H1 (cell line): ENCODE results near the gene SLC6A17. TPM values are rescaled to one million over a fixed set of nuclear protein-coding genes. Genes with fewer than 3 reads are reported as not detected.
A peak's percentile ranks its signal among the peaks of the same experiment; 100 is the strongest.

Experiments
- CTCF ChIA-PET: fragments of 300-600 bp; sonication (Branson Sonifier 250); formaldehyde crosslinking; loops from one replicate; lab custom pipeline; 2021; ENCODE audit not compliant: partially characterized antibody; lab: Charles Lee
- POLR2A ChIA-PET: fragments of 300-600 bp; sonication (Branson Sonifier 250); formaldehyde crosslinking; loops from one replicate; lab custom pipeline; 2021; ENCODE audit warnings: inconsistent platforms; ENCODE audit not compliant: partially characterized antibody; lab: Charles Lee
- DNase-seq, 2 experiments: peaks; one replicate each; pipeline versions ENCODE4 v3.0.0 to v3.0.0-alpha.2; 2010 to 2022; ENCODE audit warnings: low spot score in 2 of 2, low read depth in 1 of 2, mixed read lengths in 1 of 2
- FAIRE-seq: peaks from 2 replicates; lab custom pipeline; 2011; peaks lifted over from hg19 to GRCh38; lab: Jason Lieb, UNC
- H2AFZ ChIP-seq: 2 replicates; pipeline ENCODE4 v1.8.1; 2012; ENCODE audit warnings: low read length, inconsistent platforms
- H2AK5ac ChIP-seq: 2 replicates; pipeline ENCODE4 v1.6.1; 2013; ENCODE audit warnings: low read depth, low read length
- H2BK120ac ChIP-seq: replicated peaks from 2 replicates; pipeline ENCODE3; 2013; ENCODE audit warnings: low read depth, low read length, inconsistent platforms
- H2BK12ac ChIP-seq: 2 replicates; pipeline ENCODE4 v1.6.1; 2013; ENCODE audit warnings: low read depth, low read length
- H2BK15ac ChIP-seq: 2 replicates; pipeline ENCODE4 v1.6.1; 2013; ENCODE audit warnings: low read length
- H2BK20ac ChIP-seq: 2 replicates; pipeline ENCODE4 v1.6.1; 2013; ENCODE audit warnings: low read length
- H2BK5ac ChIP-seq: 2 replicates; pipeline ENCODE4 v1.6.1; 2013; ENCODE audit warnings: low read depth, low read length
- H3K14ac ChIP-seq: 2 replicates; pipeline ENCODE4 v1.6.1; 2013; ENCODE audit warnings: inconsistent platforms; ENCODE audit not compliant: insufficient read length
- H3K18ac ChIP-seq: 2 replicates; pipeline ENCODE4 v1.6.1; 2013; ENCODE audit warnings: low read length; ENCODE audit errors: extremely low read depth
- H3K23ac ChIP-seq: 2 replicates; pipeline ENCODE4 v1.6.1; 2013; ENCODE audit warnings: inconsistent platforms; ENCODE audit not compliant: insufficient read length
- H3K23me2 ChIP-seq: 2 replicates; pipeline ENCODE4 v1.6.1; 2013; ENCODE audit warnings: low read depth, low read length
- H3K27ac ChIP-seq: 2 replicates; pipeline ENCODE4 v1.6.1; 2011; ENCODE audit warnings: low read depth, low read length, inconsistent platforms
- H3K27me3 ChIP-seq, 4 experiments: replicated peaks in 1 of 4; 1 replicate in 1 of 4; 2 replicates in 3 of 4; pipeline versions ENCODE4 v1.6.1 to v1.8.1; 2011 to 2013; ENCODE audit warnings: low read length in 3 of 4, mild to moderate bottlenecking in 3 of 4, inconsistent platforms in 2 of 4, mixed read lengths in 2 of 4, moderate library complexity in 1 of 4; ENCODE audit not compliant: control insufficient read depth in 3 of 4, insufficient read depth in 3 of 4; ENCODE audit errors: extremely low read depth in 1 of 4
- H3K36me3 ChIP-seq, 4 experiments: 2 replicates each; pipeline versions ENCODE4 v1.6.1 to v1.8.1; 2011 to 2013; ENCODE audit warnings: mild to moderate bottlenecking in 4 of 4, low read length in 3 of 4, moderate library complexity in 2 of 4, control low read depth in 1 of 4, inconsistent platforms in 1 of 4; ENCODE audit not compliant: insufficient read depth in 4 of 4, control insufficient read depth in 2 of 4
- H3K4ac ChIP-seq: replicated peaks from 2 replicates; pipeline ENCODE3; 2013; ENCODE audit warnings: low read length, low read depth, mixed read lengths, inconsistent platforms; ENCODE audit not compliant: insufficient read length
- H3K4me1 ChIP-seq, 4 experiments: replicated peaks in 1 of 4; 1 replicate in 1 of 4; 2 replicates in 3 of 4; pipeline versions ENCODE4 v1.6.1 to v1.8.1; 2011 to 2013; ENCODE audit warnings: low read length in 3 of 4, inconsistent platforms in 2 of 4, mixed read lengths in 1 of 4; ENCODE audit not compliant: insufficient read depth in 4 of 4, control insufficient read depth in 3 of 4
- H3K4me2 ChIP-seq, 2 experiments: 2 replicates each; pipeline versions ENCODE4 v1.6.1 to v1.8.1; 2011 to 2013; ENCODE audit warnings: low read depth in 2 of 2, low read length in 2 of 2, control low read depth in 1 of 2, inconsistent platforms in 1 of 2, mild to moderate bottlenecking in 1 of 2; ENCODE audit not compliant: insufficient read depth in 1 of 2
- H3K4me3 ChIP-seq, 4 experiments: fragments of 200-600, 300-600 bp in 1 of 4; sonication (generic), shearing (Covaris generic), sonication (Bioruptor Twin) in 1 of 4; 2 replicates each; pipeline versions ENCODE4 v1.5.1 to v1.8.1; 2011 to 2016; ENCODE audit warnings: low read length in 4 of 4, low read depth in 3 of 4, control low read depth in 2 of 4, inconsistent platforms in 2 of 4, mild to moderate bottlenecking in 2 of 4, mixed read lengths in 1 of 4, moderate library complexity in 1 of 4; ENCODE audit not compliant: insufficient read depth in 2 of 4; ENCODE audit errors: extremely low read depth in 1 of 4
- H3K56ac ChIP-seq: replicated peaks from 2 replicates; pipeline ENCODE3; 2013; ENCODE audit warnings: low read depth, mild to moderate bottlenecking, mixed read lengths, low read length, inconsistent platforms; ENCODE audit not compliant: insufficient read length
- H3K79me1 ChIP-seq: 2 replicates; pipeline ENCODE4 v1.6.1; 2013; ENCODE audit warnings: low read depth, low read length, control low read depth
- H3K79me2 ChIP-seq, 2 experiments: 2 replicates each; pipeline versions ENCODE4 v1.6.1 to v1.8.1; 2012 to 2013; ENCODE audit warnings: low read length in 2 of 2, mild to moderate bottlenecking in 2 of 2, inconsistent platforms in 1 of 2; ENCODE audit not compliant: insufficient read depth in 2 of 2, control insufficient read depth in 1 of 2
- H3K9ac ChIP-seq, 4 experiments: replicated peaks in 1 of 4; 1 replicate in 1 of 4; 2 replicates in 3 of 4; pipeline versions ENCODE4 v1.6.1 to v1.8.1; 2011 to 2013; ENCODE audit warnings: low read depth in 3 of 4, low read length in 3 of 4, control low read depth in 2 of 4, mild to moderate bottlenecking in 2 of 4, moderate library complexity in 2 of 4, inconsistent platforms in 1 of 4; ENCODE audit errors: extremely low read depth in 1 of 4
- H3K9me3 ChIP-seq, 2 experiments: 2 replicates each; pipeline versions ENCODE4 v1.6.1 to v1.8.1; 2012 to 2013; ENCODE audit warnings: mild to moderate bottlenecking in 2 of 2, moderate library complexity in 2 of 2, control low read depth in 1 of 2, inconsistent platforms in 1 of 2, low read depth in 1 of 2, low read length in 1 of 2, mixed read lengths in 1 of 2; ENCODE audit not compliant: insufficient read depth in 2 of 2
- H4K20me1 ChIP-seq, 2 experiments: replicated peaks in 1 of 2; 2 replicates each; pipeline versions ENCODE3 to v1.8.1; 2011 to 2013; ENCODE audit warnings: inconsistent platforms in 2 of 2, low read length in 2 of 2, mild to moderate bottlenecking in 1 of 2; ENCODE audit not compliant: insufficient read depth in 2 of 2, control insufficient read depth in 1 of 2
- H4K5ac ChIP-seq: 2 replicates; pipeline ENCODE4 v1.6.1; 2013; ENCODE audit warnings: low read length, low read depth, mixed read lengths, inconsistent platforms; ENCODE audit not compliant: insufficient read length
- H4K8ac ChIP-seq: 2 replicates; pipeline ENCODE4 v1.8.0; 2013; ENCODE audit warnings: mild to moderate bottlenecking, moderate library complexity, low read length, inconsistent platforms; ENCODE audit not compliant: insufficient read depth; ENCODE audit errors: extremely low read depth
- H4K91ac ChIP-seq: replicated peaks from 2 replicates; pipeline ENCODE3; 2013; ENCODE audit warnings: low read length, mixed read lengths, inconsistent platforms; ENCODE audit not compliant: insufficient read length
- BCL11A ChIP-seq, 2 experiments: IDR thresholded peaks; one replicate each; pipeline ENCODE4 v1.6.1; 2011; ENCODE audit warnings: low read depth in 2 of 2, low read length in 2 of 2, mild to moderate bottlenecking in 2 of 2
- CBX5 ChIP-seq: fragments of 300-800, 300-1000 bp; sonication (generic); IDR thresholded peaks from 2 replicates; pipeline ENCODE4 v1.7.1; 2016; ENCODE audit warnings: antibody characterized with exemption, low read length, low read depth
- EP300 ChIP-seq, 2 experiments: IDR thresholded peaks; 1 replicate in 1 of 2; 2 replicates in 1 of 2; pipeline ENCODE4 v1.6.1; 2011 to 2012; ENCODE audit warnings: low read depth in 2 of 2, low read length in 2 of 2, mild to moderate bottlenecking in 2 of 2, borderline replicate concordance in 1 of 2, inconsistent platforms in 1 of 2, moderate library complexity in 1 of 2
- EZH2 ChIP-seq: fragments of 200-600 bp; sonication (generic); IDR thresholded peaks from 2 replicates; pipeline ENCODE4 v1.7.1; 2012; ENCODE audit warnings: low read depth, mild to moderate bottlenecking, moderate library complexity, low read length, inconsistent platforms; ENCODE audit not compliant: severe bottlenecking
- MAFK ChIP-seq: IDR thresholded peaks from 2 replicates; pipeline ENCODE4 v1.6.1; 2012; ENCODE audit warnings: low read depth, mild to moderate bottlenecking, improper control_type of control experiment, low read length
- POLR2AphosphoS5 ChIP-seq: IDR thresholded peaks from 2 replicates; pipeline ENCODE4 v1.6.1; 2011; ENCODE audit warnings: low read depth, low read length
- SAP30 ChIP-seq: fragments of 300-600 bp; sonication (generic); IDR thresholded peaks from 2 replicates; pipeline ENCODE4 v1.7.1; 2012; ENCODE audit warnings: low read length, moderate library complexity, mild to moderate bottlenecking, inconsistent platforms; ENCODE audit not compliant: insufficient read depth, insufficient replicate concordance
- SIRT6 ChIP-seq: IDR thresholded peaks from one replicate; pipeline ENCODE4 v1.7.1; 2012; ENCODE audit warnings: low read length, inconsistent platforms
- SP2 ChIP-seq: IDR thresholded peaks from 2 replicates; pipeline ENCODE4 v1.6.1; 2012; ENCODE audit warnings: mild to moderate bottlenecking, low read length, inconsistent platforms
- SUZ12 ChIP-seq: fragments of 200-600 bp; sonication (generic); IDR thresholded peaks from 2 replicates; pipeline ENCODE4 v1.6.1; 2012; ENCODE audit warnings: mild to moderate bottlenecking, inconsistent platforms, low read length, moderate library complexity, mixed read lengths
- TAF1 ChIP-seq: IDR thresholded peaks from 2 replicates; pipeline ENCODE4 v1.6.1; 2011; ENCODE audit warnings: mild to moderate bottlenecking, low read depth, low read length
- TBP ChIP-seq: IDR thresholded peaks from 2 replicates; pipeline ENCODE4 v1.6.1; 2011; ENCODE audit warnings: low read depth, low read length, improper control_type of control experiment
- WGBS, 2 experiments: shearing (Covaris generic) in 1 of 2; methylation state at CpG; one replicate each; pipeline versions ENCODE4 v1.1.6 to v1.1.7; 2013 to 2015; ENCODE audit warnings: low lambda C conversion rate in 2 of 2, mixed read lengths in 2 of 2, inconsistent platforms in 1 of 2, low coverage in 1 of 2, missing lambda C conversion rate in 1 of 2; ENCODE audit not compliant: insufficient replicate concordance in 2 of 2, insufficient coverage in 1 of 2, insufficient read length in 1 of 2; ENCODE audit errors: extremely low coverage in 1 of 2, missing lambda C conversion rate in 1 of 2; 5-methylcytosine and 5-hydroxymethylcytosine counted together
- polyA plus RNA-seq, 7 experiments: library from polyadenylated mRNA; depleted of rRNA in 3 of 7; stranded (reverse) in 5 of 7; unstranded in 2 of 7; fragments of >200 nt in 5 of 7; fragments of 200-250 nt in 2 of 7; gene quantifications; 1 replicate in 5 of 7; 2 replicates in 1 of 7; 4 replicates in 1 of 7; pipeline versions ENCODE4 v1.2.1 to v1.2.3, GENCODE V29; 2011 to 2013; ENCODE audit warnings: missing spikeins in 2 of 7, mixed read lengths in 2 of 7
- total RNA-seq: library from RNA; stranded (reverse); fragmentation: NEBNext Ultra II Directional; extraction: Animal tissue kit (Norgen Biotek cat#: 25700); gene quantifications from 2 replicates; pipeline ENCODE4 v1.2.1, GENCODE V29; 2021

Gene SLC6A17
- total and polyA plus RNA-seq, 2 of the 8 experiments (the other 6 are each of a cell fraction or from before 2014, with no cell fraction given): 0.15 to 0.28 TPM

DNA sequence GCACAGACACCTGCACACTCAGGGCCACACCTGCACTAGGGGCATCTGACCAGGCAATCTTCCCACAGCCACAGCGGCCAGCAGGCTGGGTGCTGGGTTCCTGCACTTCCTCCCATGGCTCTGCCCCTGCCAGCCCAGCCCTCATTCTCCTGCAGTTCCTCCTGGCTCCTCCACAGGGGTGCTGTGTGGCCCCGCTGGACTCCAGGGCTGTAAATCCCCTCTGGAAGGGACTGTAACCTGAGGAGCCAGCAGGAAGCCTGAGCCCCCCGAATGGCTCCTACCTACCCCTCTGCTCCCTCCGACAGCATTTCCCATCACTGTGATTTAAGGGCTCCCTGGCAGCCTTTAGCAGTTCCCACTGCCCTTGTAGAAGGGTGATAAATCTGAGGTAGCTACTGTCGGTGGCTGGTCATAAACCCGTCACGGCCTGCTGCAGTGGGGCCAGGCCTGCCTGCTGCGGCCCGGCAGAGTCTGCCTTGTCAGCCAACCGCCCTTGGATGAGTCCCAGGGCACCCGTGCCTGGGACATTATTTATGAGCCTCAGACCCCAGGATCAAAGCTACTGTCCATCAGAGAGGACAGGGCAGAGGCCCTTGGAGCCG, 29.2 kb upstream of the SLC6A17 start:
- no peak overlapping the region for H3K9ac ChIP-seq
- H2BK15ac ChIP-seq: no peak overlapping the region
- DNase-seq (no peak), FAIRE-seq (no peak)
- H2BK20ac ChIP-seq: no peak overlapping the region
- POLR2A ChIA-PET: no interaction called here
- H3K14ac ChIP-seq: no peak overlapping the region
- no peak overlapping the region for H3K23ac ChIP-seq
- H4K8ac ChIP-seq: no peak overlapping the region
- H3K27me3 ChIP-seq: no peaks in the 10 kb centered on the region
- H3K9me3 ChIP-seq: peaks cover 6 to 9% of the 10 kb centered on the region in 2 experiments; a peak in 1 of 4 replicates
- no peaks in the 10 kb centered on the region for H4K20me1 ChIP-seq
- H3K36me3 ChIP-seq: no peaks in the 10 kb centered on the region
- no peak overlapping the region for H4K91ac ChIP-seq
- H3K27ac ChIP-seq: no peak overlapping the region
- WGBS, 2 experiments: 90% methylated on average over 11 of the region's 12 CpGs; no CpG with 5 or more reads in 1 of the 2 experiments
- H2BK120ac ChIP-seq: no peak overlapping the region
- no peak overlapping the region for H2BK12ac ChIP-seq
- CTCF ChIA-PET: interaction anchor here (0.8 to 9.0 kb wide), 6 partner anchors 9 to 192 kb away, joined by 3 to 126 read pairs (median 4); no protein-coding TSS in a partner anchor
- H2BK5ac ChIP-seq: no peak overlapping the region
- H3K79me2 ChIP-seq: no peaks in the 10 kb centered on the region
- peaks cover 3% of the 10 kb centered on the region; the same call in 1 of the 2 replicates for H3K23me2 ChIP-seq
- TF ChIP-seq SUZ12 (no peak), EP300 (IDR thresholded peaks at IDR 0.05; ENCODE audit: borderline replicate concordance in 1 of 2, low read depth in 2 of 2, low read length in 2 of 2) (no peak), TBP (no peak), SIRT6 (no peak), BCL11A (IDR thresholded peaks at IDR 0.05; ENCODE audit: low read depth in 2 of 2, low read length in 2 of 2) (no peak), SP2 (no peak), POLR2AphosphoS5 (no peak), TAF1 (no peak), CBX5 (no peak), EZH2 (no peak), SAP30 (no peak), MAFK (no peak)
- no peak overlapping the region for H3K4me2 ChIP-seq
- H3K56ac ChIP-seq: no peak overlapping the region
- no peak overlapping the region for H2AFZ ChIP-seq
- H4K5ac ChIP-seq: no peak overlapping the region
- no peaks in the 10 kb centered on the region for H3K79me1 ChIP-seq
- H3K4me3 ChIP-seq: no peak overlapping the region
- H2AK5ac ChIP-seq: 0 out of 2 replicates have a peak overlapping the region, but pooled peaks have one; percentile 24
- H3K4me1 ChIP-seq: no peaks in the 10 kb centered on the region; a peak in 1 of 7 replicates
- H3K4ac ChIP-seq: no peak overlapping the region
- H3K18ac ChIP-seq: no peak overlapping the region
